Measurements from ENCODE around the gene DONSON. TPM values are rescaled to one million over a fixed set of nuclear protein-coding genes. Genes with fewer than 3 reads are reported as not detected.

The DONSON gene
- total RNA-seq, 1 donor from 2014 or later, result 5.0 TPM

- no peaks in the 10 kb centered on the region for H3K27me3 ChIP-seq (ENCODE audit: low read depth)
- TF ChIP-seq CTCF (IDR thresholded peaks at IDR 0.05), result no peak
- H3K27ac ChIP-seq, result no peak overlapping the region
- H3K9me3 ChIP-seq, result no peaks in the 10 kb centered on the region
- no peak for ATAC-seq
- H3K36me3 ChIP-seq, result peaks cover 90% of the 10 kb centered on the region
- peaks cover 22% of the 10 kb centered on the region for H3K4me1 ChIP-seq
- H3K4me3 ChIP-seq, result no peak overlapping the region
- intact Hi-C loops (cut with DNase I), result no loop called here
- DNase-seq, result no peak
Measured at GRCh38 chr21:33560965-33561364, 27.5 kb downstream of the DONSON start.

GRCh38 chr21:33559813-33560212 is 28.7 kb downstream of the DONSON start:
- Histone ChIP-seq H3K27ac (no peak overlapping the region), H3K4me1 (peaks cover 28% of the 10 kb centered on the region)
- intact Hi-C loops (cut with DNase I), result no loop called here

GRCh38 chr21:33558777-33559421 is 29.6 kb downstream of the DONSON start:
- Histone ChIP-seq H3K9me3 (no peaks in the 10 kb centered on the region), H3K36me3 (peaks cover 98% of the 10 kb centered on the region)

More at GRCh38 chr21:33559813-33560212, 28.7 kb downstream of the DONSON start:
- ATAC-seq (no peak), DNase-seq (no peak)
- no peaks in the 10 kb centered on the region for H3K27me3 ChIP-seq (ENCODE audit: low read depth)
- no peak overlapping the region for H3K4me3 ChIP-seq
- no peaks in the 10 kb centered on the region for H3K9me3 ChIP-seq
- TF ChIP-seq CTCF (IDR thresholded peaks at IDR 0.05), result no peak
- peaks cover 98% of the 10 kb centered on the region for H3K36me3 ChIP-seq

GRCh38 chr21:33557447-33557846 is 31.0 kb downstream of the DONSON start:
- no peaks in the 10 kb centered on the region for H3K27me3 ChIP-seq (ENCODE audit: low read depth)
- H3K4me3 ChIP-seq, result no peak overlapping the region
- intact Hi-C loops (cut with DNase I), result no loop called here
- no peak for TF ChIP-seq CTCF (IDR thresholded peaks at IDR 0.05)
- no peaks in the 10 kb centered on the region for H3K9me3 ChIP-seq
- peaks cover 98% of the 10 kb centered on the region for H3K36me3 ChIP-seq
- DNase-seq, result no peak
- no peak overlapping the region for H3K27ac ChIP-seq
- H3K4me1 ChIP-seq, result peaks cover 28% of the 10 kb centered on the region
- no peak for ATAC-seq

More at GRCh38 chr21:33558777-33559421, 29.6 kb downstream of the DONSON start:
- peaks cover 28% of the 10 kb centered on the region for H3K4me1 ChIP-seq
- no peak overlapping the region for H3K27ac ChIP-seq
- ATAC-seq, result no peak
- intact Hi-C loops (cut with DNase I), result no loop called here
- H3K27me3 ChIP-seq (ENCODE audit: low read depth), result no peaks in the 10 kb centered on the region
- H3K4me3 ChIP-seq, result no peak overlapping the region
- TF ChIP-seq CTCF (IDR thresholded peaks at IDR 0.05), result no peak
- no peak for DNase-seq

- DNase-seq, result no peak
- peaks cover 98% of the 10 kb centered on the region for H3K36me3 ChIP-seq
- intact Hi-C loops (cut with DNase I), result no loop called here
Measured at GRCh38 chr21:33554982-33555344, 33.5 kb downstream of the DONSON start.

More at GRCh38 chr21:33554982-33555344, 33.5 kb downstream of the DONSON start:
- Histone ChIP-seq H3K9me3 (no peaks in the 10 kb centered on the region), H3K4me1 (peaks cover 19% of the 10 kb centered on the region), H3K4me3 (no peak overlapping the region), H3K27ac (no peak overlapping the region), H3K27me3 (ENCODE audit: low read depth) (no peaks in the 10 kb centered on the region)
- TF ChIP-seq CTCF (IDR thresholded peaks at IDR 0.05), result no peak
- no peak for ATAC-seq
